Measurements from ENCODE around the gene FREM1. TPM values are rescaled to one million over a fixed set of nuclear protein-coding genes. Genes with fewer than 3 reads are reported as not detected.

FREM1 gene
- total RNA-seq, 1 donor from 2014 or later = 2.2 TPM

DNA sequence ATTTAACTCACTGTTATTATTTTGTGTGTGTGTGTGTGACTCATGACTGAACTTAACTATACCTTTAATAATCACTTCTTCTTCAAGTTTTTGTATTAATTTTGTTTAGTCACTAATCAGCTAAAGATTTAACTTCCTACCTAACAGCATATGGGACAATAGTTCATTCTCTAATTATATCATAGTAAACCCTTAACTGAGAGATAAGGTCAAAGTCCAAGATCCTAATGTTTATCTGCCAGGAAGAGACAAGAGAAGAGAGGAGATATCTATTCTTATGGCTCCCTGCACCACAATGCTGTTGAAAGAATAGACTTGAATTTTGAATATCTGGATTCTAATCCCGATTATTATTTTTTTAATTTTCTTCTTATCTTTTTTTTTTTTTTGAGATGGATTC, 28.1 kb downstream of the FREM1 start:
- Mint-ChIP-seq H3K4me1 (ENCODE audit: unreplicated experiment) (peaks cover 2% of the 10 kb centered on the region), H3K4me3 (ENCODE audit: unreplicated experiment) (no peak overlapping the region), H3K27me3 (ENCODE audit: unreplicated experiment) (peaks cover 13% of the 10 kb centered on the region), H3K9me3 (ENCODE audit: unreplicated experiment) (no peaks in the 10 kb centered on the region), H3K27ac (ENCODE audit: unreplicated experiment) (no peak overlapping the region), H3K36me3 (ENCODE audit: unreplicated experiment) (no peaks in the 10 kb centered on the region)
- no peak for DNase-seq (ENCODE audit: extremely low spot score, unreplicated experiment)
- TF ChIP-seq, protein P1, sequence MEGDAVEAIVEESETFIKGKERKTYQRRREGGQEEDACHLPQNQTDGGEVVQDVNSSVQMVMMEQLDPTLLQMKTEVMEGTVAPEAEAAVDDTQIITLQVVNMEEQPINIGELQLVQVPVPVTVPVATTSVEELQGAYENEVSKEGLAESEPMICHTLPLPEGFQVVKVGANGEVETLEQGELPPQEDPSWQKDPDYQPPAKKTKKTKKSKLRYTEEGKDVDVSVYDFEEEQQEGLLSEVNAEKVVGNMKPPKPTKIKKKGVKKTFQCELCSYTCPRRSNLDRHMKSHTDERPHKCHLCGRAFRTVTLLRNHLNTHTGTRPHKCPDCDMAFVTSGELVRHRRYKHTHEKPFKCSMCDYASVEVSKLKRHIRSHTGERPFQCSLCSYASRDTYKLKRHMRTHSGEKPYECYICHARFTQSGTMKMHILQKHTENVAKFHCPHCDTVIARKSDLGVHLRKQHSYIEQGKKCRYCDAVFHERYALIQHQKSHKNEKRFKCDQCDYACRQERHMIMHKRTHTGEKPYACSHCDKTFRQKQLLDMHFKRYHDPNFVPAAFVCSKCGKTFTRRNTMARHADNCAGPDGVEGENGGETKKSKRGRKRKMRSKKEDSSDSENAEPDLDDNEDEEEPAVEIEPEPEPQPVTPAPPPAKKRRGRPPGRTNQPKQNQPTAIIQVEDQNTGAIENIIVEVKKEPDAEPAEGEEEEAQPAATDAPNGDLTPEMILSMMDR (IDR thresholded peaks at IDR 0.05) = no peak

DNA sequence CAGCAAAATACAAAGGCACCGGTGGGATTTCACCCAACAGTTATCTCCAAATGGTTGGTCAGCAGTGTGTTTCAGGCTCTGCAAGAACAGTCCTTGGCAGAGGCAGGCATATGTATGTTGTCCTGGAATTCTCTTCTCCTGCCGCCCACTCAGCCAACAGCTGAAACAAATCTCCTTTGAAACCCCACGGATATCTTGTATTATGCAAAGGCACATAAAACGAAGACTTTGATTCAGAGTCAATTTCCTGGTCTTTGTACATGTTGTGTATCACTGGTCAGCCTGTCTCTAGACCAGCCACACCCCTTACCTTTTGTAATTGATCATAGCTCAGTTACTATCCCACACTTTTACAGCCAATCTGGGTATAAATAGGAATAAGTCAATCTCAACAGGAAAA, 29.2 kb downstream of the FREM1 start:
- Mint-ChIP-seq H3K4me1 (ENCODE audit: unreplicated experiment) (no peaks in the 10 kb centered on the region), H3K4me3 (ENCODE audit: unreplicated experiment) (no peak overlapping the region), H3K36me3 (ENCODE audit: unreplicated experiment) (no peaks in the 10 kb centered on the region), H3K27ac (ENCODE audit: unreplicated experiment) (no peak overlapping the region), H3K27me3 (ENCODE audit: unreplicated experiment) (peaks cover 13% of the 10 kb centered on the region), H3K9me3 (ENCODE audit: unreplicated experiment) (no peaks in the 10 kb centered on the region)
- TF ChIP-seq, protein P1 (IDR thresholded peaks at IDR 0.05) = no peak
- no peak for DNase-seq (ENCODE audit: extremely low spot score, unreplicated experiment)

DNA sequence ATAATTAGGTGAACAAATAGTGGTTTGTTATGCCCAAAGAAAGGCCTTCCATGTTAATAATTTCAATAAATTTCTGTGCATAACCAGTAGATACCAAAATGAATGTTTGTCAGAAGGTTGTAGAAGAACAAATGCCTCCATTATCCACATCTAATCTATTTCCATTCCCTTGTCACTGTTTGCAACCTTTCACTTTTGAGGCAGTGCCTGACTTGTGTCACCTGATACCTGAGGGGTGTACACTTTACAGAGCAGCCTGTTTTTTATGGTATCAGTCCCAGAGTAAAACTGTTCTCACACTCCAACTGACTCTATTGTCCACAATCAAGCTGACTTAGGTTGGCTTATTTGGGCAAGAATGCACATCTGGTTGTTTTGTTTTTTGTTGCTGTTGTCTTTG, 40.1 kb downstream of the FREM1 start:
- Mint-ChIP-seq H3K27me3 (ENCODE audit: unreplicated experiment) (peaks cover 14% of the 10 kb centered on the region), H3K4me1 (ENCODE audit: unreplicated experiment) (no peaks in the 10 kb centered on the region), H3K4me3 (ENCODE audit: unreplicated experiment) (no peak overlapping the region), H3K36me3 (ENCODE audit: unreplicated experiment) (no peaks in the 10 kb centered on the region), H3K27ac (ENCODE audit: unreplicated experiment) (no peak overlapping the region), H3K9me3 (ENCODE audit: unreplicated experiment) (no peaks in the 10 kb centered on the region)
- DNase-seq (ENCODE audit: extremely low spot score, unreplicated experiment) = no peak
- TF ChIP-seq, protein P1 (IDR thresholded peaks at IDR 0.05) = no peak

DNA sequence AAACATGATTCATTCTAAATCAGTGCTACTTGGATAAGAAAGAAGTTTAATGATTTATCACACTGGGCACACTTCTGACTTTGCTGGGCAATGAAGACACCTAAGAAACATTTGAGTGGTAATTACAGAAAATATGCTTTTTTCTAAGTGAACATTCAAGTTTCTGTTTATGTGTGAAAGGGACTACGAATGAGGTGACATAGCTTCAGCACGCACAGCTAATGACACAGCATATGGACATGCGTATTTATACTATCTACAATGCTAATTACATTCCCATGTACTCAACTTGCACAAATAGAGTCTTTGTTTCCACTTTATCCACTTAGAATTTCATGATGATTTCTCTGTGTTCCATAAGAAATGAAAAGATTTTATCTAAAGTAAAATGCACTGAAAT, 40.6 kb downstream of the FREM1 start:
- Mint-ChIP-seq H3K36me3 (ENCODE audit: unreplicated experiment) (no peaks in the 10 kb centered on the region), H3K27ac (ENCODE audit: unreplicated experiment) (no peak overlapping the region), H3K4me3 (ENCODE audit: unreplicated experiment) (no peak overlapping the region), H3K9me3 (ENCODE audit: unreplicated experiment) (no peaks in the 10 kb centered on the region), H3K4me1 (ENCODE audit: unreplicated experiment) (no peaks in the 10 kb centered on the region), H3K27me3 (ENCODE audit: unreplicated experiment) (peaks cover 15% of the 10 kb centered on the region)
- TF ChIP-seq, protein P1 (IDR thresholded peaks at IDR 0.05) = no peak
- no peak for DNase-seq (ENCODE audit: extremely low spot score, unreplicated experiment)

DNA sequence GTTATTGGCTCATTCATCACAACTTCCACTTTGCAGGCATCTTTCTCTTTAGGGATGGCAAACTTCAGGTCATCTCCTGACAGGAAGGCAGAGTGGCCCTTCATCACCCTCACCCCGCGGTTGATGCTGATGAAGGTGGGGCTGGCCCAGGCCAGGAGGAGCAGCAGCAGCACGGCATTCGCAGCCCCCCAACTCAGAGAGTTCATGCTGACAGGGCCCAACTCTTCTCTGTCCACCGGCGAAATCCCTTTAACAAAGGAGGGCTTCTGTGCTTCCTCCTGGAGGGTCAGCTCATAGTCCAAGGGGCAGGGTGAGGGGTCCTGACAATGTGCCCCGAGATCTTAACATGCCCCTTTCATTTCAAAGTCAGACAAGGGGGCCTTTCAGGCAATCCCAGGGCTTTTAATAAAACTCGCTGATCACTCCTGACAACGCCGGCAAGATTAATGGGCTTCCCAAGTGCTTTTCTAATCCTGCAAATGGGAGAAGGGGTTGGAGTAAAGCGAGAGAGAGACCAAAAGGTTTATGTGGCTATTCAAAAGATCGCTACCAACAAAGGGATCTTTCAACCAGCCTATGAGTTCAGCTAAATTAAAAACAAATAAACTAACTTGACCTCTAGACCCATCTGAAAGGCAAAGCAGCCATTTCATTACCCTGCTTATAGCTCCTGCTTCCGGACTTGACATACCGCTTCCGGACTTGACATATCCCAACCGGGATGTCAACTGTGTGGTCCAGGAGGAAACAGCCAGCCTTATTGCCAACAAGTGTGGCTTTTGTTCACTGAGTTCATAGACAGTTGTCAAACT, 41.2 kb downstream of the FREM1 start:
- Mint-ChIP-seq H3K4me1 (ENCODE audit: unreplicated experiment) (no peaks in the 10 kb centered on the region), H3K9me3 (ENCODE audit: unreplicated experiment) (no peaks in the 10 kb centered on the region), H3K4me3 (ENCODE audit: unreplicated experiment) (no peak overlapping the region)

More for the DNA sequence above, 41.2 kb downstream of the FREM1 start:
- H3K27ac Mint-ChIP-seq (ENCODE audit: unreplicated experiment) = no peak overlapping the region
- DNase-seq (ENCODE audit: extremely low spot score, unreplicated experiment) = no peak
- TF ChIP-seq, protein P1 (IDR thresholded peaks at IDR 0.05) = no peak
- peaks cover 17% of the 10 kb centered on the region for H3K27me3 Mint-ChIP-seq (ENCODE audit: unreplicated experiment)
- no peaks in the 10 kb centered on the region for H3K36me3 Mint-ChIP-seq (ENCODE audit: unreplicated experiment)
